ENCODE results near the gene WDR82.

WDR82 gene

DNA sequence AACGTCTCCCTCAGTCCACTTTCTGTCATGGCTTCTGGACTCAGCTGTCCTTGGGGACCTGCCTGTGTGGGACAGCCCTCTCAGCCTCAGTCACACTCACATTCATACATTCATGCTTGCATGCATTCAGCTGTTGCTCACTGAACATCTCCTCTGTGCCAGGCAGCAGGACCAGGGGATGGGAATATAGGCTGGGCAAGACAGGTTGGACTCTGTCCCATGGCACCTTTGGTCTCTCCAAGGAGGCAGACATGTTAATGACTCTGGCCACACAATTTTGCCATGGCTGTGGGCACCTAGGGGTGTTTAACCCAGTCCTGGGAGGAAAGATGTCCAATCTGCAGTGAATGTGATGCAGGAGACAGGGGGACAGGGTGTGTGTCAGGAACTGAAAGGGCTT lies 29.9 kb upstream of the WDR82 start:
- TF ChIP-seq, protein P1, sequence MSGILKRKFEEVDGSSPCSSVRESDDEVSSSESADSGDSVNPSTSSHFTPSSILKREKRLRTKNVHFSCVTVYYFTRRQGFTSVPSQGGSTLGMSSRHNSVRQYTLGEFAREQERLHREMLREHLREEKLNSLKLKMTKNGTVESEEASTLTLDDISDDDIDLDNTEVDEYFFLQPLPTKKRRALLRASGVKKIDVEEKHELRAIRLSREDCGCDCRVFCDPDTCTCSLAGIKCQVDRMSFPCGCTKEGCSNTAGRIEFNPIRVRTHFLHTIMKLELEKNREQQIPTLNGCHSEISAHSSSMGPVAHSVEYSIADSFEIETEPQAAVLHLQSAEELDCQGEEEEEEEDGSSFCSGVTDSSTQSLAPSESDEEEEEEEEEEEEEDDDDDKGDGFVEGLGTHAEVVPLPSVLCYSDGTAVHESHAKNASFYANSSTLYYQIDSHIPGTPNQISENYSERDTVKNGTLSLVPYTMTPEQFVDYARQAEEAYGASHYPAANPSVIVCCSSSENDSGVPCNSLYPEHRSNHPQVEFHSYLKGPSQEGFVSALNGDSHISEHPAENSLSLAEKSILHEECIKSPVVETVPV (CRISPR knock-in tag; IDR thresholded peaks at IDR 0.05): no peak
- TF ChIP-seq SNAI2 (CRISPR knock-in tag; IDR thresholded peaks at IDR 0.05) (no peak), TCF4 (CRISPR knock-in tag; IDR thresholded peaks at IDR 0.05; ENCODE audit: borderline replicate concordance) (no peak), TOX (CRISPR knock-in tag; IDR thresholded peaks at IDR 0.05; ENCODE audit: borderline replicate concordance) (no peak), OSR1 (CRISPR knock-in tag; IDR thresholded peaks at IDR 0.05) (no peak), ISL1 (CRISPR knock-in tag; IDR thresholded peaks at IDR 0.05) (no peak), PPARA (CRISPR knock-in tag; IDR thresholded peaks at IDR 0.05; ENCODE audit: borderline replicate concordance) (no peak)
- TF ChIP-seq, protein P2, sequence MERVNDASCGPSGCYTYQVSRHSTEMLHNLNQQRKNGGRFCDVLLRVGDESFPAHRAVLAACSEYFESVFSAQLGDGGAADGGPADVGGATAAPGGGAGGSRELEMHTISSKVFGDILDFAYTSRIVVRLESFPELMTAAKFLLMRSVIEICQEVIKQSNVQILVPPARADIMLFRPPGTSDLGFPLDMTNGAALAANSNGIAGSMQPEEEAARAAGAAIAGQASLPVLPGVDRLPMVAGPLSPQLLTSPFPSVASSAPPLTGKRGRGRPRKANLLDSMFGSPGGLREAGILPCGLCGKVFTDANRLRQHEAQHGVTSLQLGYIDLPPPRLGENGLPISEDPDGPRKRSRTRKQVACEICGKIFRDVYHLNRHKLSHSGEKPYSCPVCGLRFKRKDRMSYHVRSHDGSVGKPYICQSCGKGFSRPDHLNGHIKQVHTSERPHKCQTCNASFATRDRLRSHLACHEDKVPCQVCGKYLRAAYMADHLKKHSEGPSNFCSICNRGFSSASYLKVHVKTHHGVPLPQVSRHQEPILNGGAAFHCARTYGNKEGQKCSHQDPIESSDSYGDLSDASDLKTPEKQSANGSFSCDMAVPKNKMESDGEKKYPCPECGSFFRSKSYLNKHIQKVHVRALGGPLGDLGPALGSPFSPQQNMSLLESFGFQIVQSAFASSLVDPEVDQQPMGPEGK (CRISPR knock-in tag; IDR thresholded peaks at IDR 0.05; ENCODE audit: borderline replicate concordance): no peak

DNA sequence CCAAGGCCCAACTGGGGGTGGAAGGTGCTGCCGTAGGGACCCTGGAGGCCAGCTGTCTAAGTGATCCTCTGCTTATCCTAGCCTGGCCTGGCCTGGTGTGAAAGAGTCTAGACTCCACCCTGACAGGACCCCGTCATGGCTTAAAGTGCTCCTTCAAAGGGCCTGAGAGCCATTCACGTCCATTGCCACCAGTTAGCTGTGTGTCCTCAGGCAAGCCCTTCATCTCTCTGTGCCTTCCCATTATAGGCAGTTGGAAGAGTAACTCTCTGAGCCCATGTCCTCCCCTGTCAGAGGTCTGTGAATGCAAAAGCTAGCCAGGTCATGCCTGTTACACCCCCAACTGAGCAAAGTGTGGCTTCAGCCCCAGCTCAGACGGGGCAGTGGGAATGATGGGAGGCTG lies 28.5 kb upstream of the WDR82 start:
- TF ChIP-seq RARB (CRISPR knock-in tag; IDR thresholded peaks at IDR 0.05) (no peak), ARNTL (CRISPR knock-in tag; IDR thresholded peaks at IDR 0.05; ENCODE audit: borderline replicate concordance, low read depth) (no peak), ZFP3 (CRISPR knock-in tag; IDR thresholded peaks at IDR 0.05) (no peak), TCF4 (CRISPR knock-in tag; IDR thresholded peaks at IDR 0.05; ENCODE audit: borderline replicate concordance) (no peak), OSR1 (CRISPR knock-in tag; IDR thresholded peaks at IDR 0.05) (no peak), PPARA (CRISPR knock-in tag; IDR thresholded peaks at IDR 0.05; ENCODE audit: borderline replicate concordance) (no peak), ZFP30 (CRISPR knock-in tag; IDR thresholded peaks at IDR 0.05) (no peak), ISL1 (CRISPR knock-in tag; IDR thresholded peaks at IDR 0.05) (no peak), ZC3H10 (CRISPR knock-in tag; IDR thresholded peaks at IDR 0.05) (no peak), CSDC2 (CRISPR knock-in tag; IDR thresholded peaks at IDR 0.05) (no peak), ZNF565 (CRISPR knock-in tag; conservative IDR thresholded peaks at IDR 0.05; ENCODE audit: low read depth) (no peak), SNAI2 (CRISPR knock-in tag; IDR thresholded peaks at IDR 0.05) (no peak), ZNF8 (CRISPR knock-in tag; IDR thresholded peaks at IDR 0.05) (no peak), GLIS3 (CRISPR knock-in tag; IDR thresholded peaks at IDR 0.05) (no peak), TOX (CRISPR knock-in tag; IDR thresholded peaks at IDR 0.05; ENCODE audit: borderline replicate concordance) (no peak), BACH2 (CRISPR knock-in tag; IDR thresholded peaks at IDR 0.05; ENCODE audit: borderline replicate concordance) (no peak)
- TF ChIP-seq, protein P3, sequence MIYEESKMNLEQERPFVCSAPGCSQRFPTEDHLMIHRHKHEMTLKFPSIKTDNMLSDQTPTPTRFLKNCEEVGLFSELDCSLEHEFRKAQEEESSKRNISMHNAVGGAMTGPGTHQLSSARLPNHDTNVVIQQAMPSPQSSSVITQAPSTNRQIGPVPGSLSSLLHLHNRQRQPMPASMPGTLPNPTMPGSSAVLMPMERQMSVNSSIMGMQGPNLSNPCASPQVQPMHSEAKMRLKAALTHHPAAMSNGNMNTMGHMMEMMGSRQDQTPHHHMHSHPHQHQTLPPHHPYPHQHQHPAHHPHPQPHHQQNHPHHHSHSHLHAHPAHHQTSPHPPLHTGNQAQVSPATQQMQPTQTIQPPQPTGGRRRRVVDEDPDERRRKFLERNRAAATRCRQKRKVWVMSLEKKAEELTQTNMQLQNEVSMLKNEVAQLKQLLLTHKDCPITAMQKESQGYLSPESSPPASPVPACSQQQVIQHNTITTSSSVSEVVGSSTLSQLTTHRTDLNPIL (CRISPR knock-in tag; IDR thresholded peaks at IDR 0.05; ENCODE audit: low read depth): no peak
- TF ChIP-seq, protein P4, sequence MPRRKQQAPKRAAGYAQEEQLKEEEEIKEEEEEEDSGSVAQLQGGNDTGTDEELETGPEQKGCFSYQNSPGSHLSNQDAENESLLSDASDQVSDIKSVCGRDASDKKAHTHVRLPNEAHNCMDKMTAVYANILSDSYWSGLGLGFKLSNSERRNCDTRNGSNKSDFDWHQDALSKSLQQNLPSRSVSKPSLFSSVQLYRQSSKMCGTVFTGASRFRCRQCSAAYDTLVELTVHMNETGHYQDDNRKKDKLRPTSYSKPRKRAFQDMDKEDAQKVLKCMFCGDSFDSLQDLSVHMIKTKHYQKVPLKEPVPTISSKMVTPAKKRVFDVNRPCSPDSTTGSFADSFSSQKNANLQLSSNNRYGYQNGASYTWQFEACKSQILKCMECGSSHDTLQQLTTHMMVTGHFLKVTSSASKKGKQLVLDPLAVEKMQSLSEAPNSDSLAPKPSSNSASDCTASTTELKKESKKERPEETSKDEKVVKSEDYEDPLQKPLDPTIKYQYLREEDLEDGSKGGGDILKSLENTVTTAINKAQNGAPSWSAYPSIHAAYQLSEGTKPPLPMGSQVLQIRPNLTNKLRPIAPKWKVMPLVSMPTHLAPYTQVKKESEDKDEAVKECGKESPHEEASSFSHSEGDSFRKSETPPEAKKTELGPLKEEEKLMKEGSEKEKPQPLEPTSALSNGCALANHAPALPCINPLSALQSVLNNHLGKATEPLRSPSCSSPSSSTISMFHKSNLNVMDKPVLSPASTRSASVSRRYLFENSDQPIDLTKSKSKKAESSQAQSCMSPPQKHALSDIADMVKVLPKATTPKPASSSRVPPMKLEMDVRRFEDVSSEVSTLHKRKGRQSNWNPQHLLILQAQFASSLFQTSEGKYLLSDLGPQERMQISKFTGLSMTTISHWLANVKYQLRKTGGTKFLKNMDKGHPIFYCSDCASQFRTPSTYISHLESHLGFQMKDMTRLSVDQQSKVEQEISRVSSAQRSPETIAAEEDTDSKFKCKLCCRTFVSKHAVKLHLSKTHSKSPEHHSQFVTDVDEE (CRISPR knock-in tag; IDR thresholded peaks at IDR 0.05): no peak
- TF ChIP-seq, protein P1 (CRISPR knock-in tag; IDR thresholded peaks at IDR 0.05): no peak
- TF ChIP-seq, protein P2 (CRISPR knock-in tag; IDR thresholded peaks at IDR 0.05; ENCODE audit: borderline replicate concordance): no peak
- ATAC-seq: no peak

More for the DNA sequence above, 29.9 kb upstream of the WDR82 start:
- ATAC-seq: no peak
